Ishikawa (cell line): ENCODE data around the gene ATXN1.

Experiments
- CEBPB ChIP-seq: IDR thresholded peaks from 2 replicates; pipeline ENCODE4 v1.6.1; 2012
- CREB1 ChIP-seq: IDR thresholded peaks from 2 replicates; pipeline ENCODE4 v1.6.1; 2012; ENCODE audit warnings: low read depth
- EGR1 ChIP-seq: IDR thresholded peaks from 2 replicates; pipeline ENCODE4 v1.6.1; 2012
- EP300 ChIP-seq: IDR thresholded peaks from 2 replicates; pipeline ENCODE4 v1.6.1; 2012; ENCODE audit warnings: borderline replicate concordance
- FOXM1 ChIP-seq: IDR thresholded peaks from 2 replicates; pipeline ENCODE4 v1.6.1; 2012; ENCODE audit warnings: low read depth, borderline replicate concordance
- NFIC ChIP-seq: IDR thresholded peaks from 2 replicates; pipeline ENCODE4 v1.6.1; 2012
- RAD21 ChIP-seq: IDR thresholded peaks from 2 replicates; pipeline ENCODE4 v1.6.1; 2012; ENCODE audit warnings: low read depth
- TAF1 ChIP-seq: IDR thresholded peaks from 2 replicates; pipeline ENCODE4 v1.6.1; 2012; ENCODE audit warnings: low read depth, mild to moderate bottlenecking
- TCF12 ChIP-seq: IDR thresholded peaks from 2 replicates; pipeline ENCODE4 v1.6.1; 2012; ENCODE audit warnings: low read depth
- TEAD4 ChIP-seq: IDR thresholded peaks from 2 replicates; pipeline ENCODE4 v1.6.1; 2012
- YY1 ChIP-seq: IDR thresholded peaks from 2 replicates; pipeline ENCODE4 v1.6.1; 2012; ENCODE audit warnings: low read depth
- ZBTB7A ChIP-seq: IDR thresholded peaks from 2 replicates; pipeline ENCODE4 v1.6.1; 2012; ENCODE audit warnings: low read depth
- TF ChIP-seq, protein P1 (sequence below): IDR thresholded peaks from 2 replicates; pipeline ENCODE4 v1.6.1; 2012
- TF ChIP-seq, protein P2 (sequence below): IDR thresholded peaks from 2 replicates; pipeline ENCODE4 v1.6.1; 2012
- TF ChIP-seq, protein P3 (sequence below): IDR thresholded peaks from 2 replicates; pipeline ENCODE4 v1.6.1; 2012; ENCODE audit warnings: low read depth, mild to moderate bottlenecking

ATXN1 gene

DNA sequence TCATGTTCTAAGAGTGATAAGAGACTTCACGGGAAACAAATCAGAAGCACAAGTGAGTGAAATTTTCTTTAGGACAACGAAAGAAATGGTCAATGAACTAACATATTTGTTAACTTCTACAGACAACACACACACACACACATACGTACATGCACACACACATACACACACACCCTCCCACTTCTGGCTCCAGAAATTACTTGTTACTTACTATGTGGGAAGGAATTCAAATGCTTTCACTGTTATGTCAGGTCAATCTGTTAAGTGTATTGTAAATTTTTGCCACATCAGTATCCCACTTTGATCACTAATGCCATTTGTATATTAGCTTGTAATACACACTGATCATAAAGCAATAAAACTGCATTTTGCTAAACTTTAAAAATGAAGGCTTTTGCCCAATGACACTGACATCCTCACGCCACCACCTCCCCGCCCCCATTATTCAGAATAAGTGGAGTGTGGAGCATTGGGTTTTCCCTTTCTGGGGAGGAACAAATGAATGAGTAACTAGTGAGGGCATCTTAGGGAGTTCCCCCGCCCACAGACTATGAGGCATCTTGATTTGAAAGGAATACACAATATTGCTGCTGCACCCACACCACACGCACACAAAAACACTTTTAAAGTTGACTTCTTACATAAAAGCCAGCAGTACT lies 76.2 kb downstream of the ATXN1 start:
- TF ChIP-seq, protein P1, sequence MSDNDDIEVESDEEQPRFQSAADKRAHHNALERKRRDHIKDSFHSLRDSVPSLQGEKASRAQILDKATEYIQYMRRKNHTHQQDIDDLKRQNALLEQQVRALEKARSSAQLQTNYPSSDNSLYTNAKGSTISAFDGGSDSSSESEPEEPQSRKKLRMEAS = no peak
- no peak for TF ChIP-seq CEBPB
- no peak for TF ChIP-seq ZBTB7A
- TF ChIP-seq EGR1 = no peak
- no peak for TF ChIP-seq CREB1
- no peak for TF ChIP-seq YY1
- no peak for TF ChIP-seq TCF12
- no peak for TF ChIP-seq RAD21
- no peak for TF ChIP-seq EP300
- no peak for TF ChIP-seq TEAD4
- TF ChIP-seq, protein P2, sequence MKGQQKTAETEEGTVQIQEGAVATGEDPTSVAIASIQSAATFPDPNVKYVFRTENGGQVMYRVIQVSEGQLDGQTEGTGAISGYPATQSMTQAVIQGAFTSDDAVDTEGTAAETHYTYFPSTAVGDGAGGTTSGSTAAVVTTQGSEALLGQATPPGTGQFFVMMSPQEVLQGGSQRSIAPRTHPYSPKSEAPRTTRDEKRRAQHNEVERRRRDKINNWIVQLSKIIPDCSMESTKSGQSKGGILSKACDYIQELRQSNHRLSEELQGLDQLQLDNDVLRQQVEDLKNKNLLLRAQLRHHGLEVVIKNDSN = no peak
- no peak for TF ChIP-seq FOXM1

DNA sequence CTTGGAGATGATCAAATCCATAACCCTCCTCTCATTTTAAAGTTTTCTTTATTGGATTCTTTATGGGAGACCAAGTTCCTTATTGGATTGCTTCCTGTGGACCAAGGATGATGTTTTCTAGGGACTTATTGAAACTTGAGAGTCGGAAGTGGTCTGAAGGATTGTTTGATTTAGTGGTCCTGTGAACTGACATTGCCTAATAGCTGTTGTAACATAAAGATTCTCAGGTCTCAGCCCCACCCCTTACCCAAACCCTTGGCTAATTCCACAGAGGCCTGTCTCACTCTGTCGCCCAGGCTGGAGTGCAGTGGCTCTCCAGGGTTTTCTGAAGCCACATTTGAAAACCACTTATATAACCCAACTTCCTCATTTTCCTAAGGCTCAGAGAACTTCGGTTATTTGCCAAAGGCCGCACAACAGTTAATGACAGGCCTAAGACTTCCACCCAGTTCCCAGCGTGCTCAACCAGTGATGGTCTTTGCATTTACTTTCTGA lies 77.0 kb downstream of the ATXN1 start:
- TF ChIP-seq, protein P2 = no peak
- TF ChIP-seq CREB1 (no peak), EGR1 (no peak), TAF1 (no peak), RAD21 (no peak), NFIC (no peak), YY1 (no peak), ZBTB7A (0 out of 2 replicates have a peak, but pooled peaks have one; percentile 40), CEBPB (peak; percentile 73), FOXM1 (no peak), TEAD4 (peak; percentile 26; the same call in 1 of the 2 replicates), TCF12 (no peak), EP300 (no peak)
- TF ChIP-seq, protein P3, sequence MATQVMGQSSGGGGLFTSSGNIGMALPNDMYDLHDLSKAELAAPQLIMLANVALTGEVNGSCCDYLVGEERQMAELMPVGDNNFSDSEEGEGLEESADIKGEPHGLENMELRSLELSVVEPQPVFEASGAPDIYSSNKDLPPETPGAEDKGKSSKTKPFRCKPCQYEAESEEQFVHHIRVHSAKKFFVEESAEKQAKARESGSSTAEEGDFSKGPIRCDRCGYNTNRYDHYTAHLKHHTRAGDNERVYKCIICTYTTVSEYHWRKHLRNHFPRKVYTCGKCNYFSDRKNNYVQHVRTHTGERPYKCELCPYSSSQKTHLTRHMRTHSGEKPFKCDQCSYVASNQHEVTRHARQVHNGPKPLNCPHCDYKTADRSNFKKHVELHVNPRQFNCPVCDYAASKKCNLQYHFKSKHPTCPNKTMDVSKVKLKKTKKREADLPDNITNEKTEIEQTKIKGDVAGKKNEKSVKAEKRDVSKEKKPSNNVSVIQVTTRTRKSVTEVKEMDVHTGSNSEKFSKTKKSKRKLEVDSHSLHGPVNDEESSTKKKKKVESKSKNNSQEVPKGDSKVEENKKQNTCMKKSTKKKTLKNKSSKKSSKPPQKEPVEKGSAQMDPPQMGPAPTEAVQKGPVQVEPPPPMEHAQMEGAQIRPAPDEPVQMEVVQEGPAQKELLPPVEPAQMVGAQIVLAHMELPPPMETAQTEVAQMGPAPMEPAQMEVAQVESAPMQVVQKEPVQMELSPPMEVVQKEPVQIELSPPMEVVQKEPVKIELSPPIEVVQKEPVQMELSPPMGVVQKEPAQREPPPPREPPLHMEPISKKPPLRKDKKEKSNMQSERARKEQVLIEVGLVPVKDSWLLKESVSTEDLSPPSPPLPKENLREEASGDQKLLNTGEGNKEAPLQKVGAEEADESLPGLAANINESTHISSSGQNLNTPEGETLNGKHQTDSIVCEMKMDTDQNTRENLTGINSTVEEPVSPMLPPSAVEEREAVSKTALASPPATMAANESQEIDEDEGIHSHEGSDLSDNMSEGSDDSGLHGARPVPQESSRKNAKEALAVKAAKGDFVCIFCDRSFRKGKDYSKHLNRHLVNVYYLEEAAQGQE = no peak
- TF ChIP-seq, protein P1 = no peak

DNA sequence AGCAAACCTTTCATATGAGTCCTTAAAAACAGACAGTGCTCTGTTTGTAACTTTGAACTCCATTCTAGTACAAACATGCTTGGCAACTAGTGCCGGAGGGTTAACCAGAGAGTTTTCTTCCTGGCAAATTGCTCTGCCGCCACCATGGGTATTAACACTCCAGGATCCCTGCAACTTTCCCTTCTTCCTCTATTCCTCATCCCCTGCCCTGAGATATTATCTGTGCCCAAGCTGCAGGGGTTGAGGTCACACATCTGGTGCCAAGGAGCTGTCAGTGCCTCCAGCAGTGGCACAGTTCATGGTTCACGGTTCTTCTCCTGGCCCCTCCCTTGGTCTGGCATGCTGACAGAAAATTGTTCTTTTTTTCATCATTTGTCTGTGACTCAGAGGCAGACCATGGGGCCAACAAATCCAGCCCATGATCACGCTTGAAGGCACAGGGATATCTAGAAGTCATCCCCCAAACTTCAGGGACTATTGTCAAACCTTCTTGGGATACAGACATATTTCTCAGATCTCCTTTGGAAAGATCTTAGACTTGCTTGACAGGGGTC lies 77.5 kb downstream of the ATXN1 start:
- TF ChIP-seq CEBPB = no peak
- no peak for TF ChIP-seq YY1
- TF ChIP-seq, protein P1 = 0 out of 2 replicates have a peak, but pooled peaks have one; percentile 34
- TF ChIP-seq CREB1 = no peak
- peak; percentile 91 for TF ChIP-seq NFIC
- no peak for TF ChIP-seq EGR1
- TF ChIP-seq TCF12 = peak; percentile 76
- TF ChIP-seq TEAD4 = peak; percentile 56; the same call in 1 of the 2 replicates
- TF ChIP-seq ZBTB7A = no peak
- TF ChIP-seq TAF1 = no peak
- TF ChIP-seq, protein P3 = no peak
- TF ChIP-seq FOXM1 = no peak
- TF ChIP-seq EP300 = peak; percentile 57
- TF ChIP-seq, protein P2 = 0 out of 2 replicates have a peak, but pooled peaks have one; percentile 29
- no peak for TF ChIP-seq RAD21

DNA sequence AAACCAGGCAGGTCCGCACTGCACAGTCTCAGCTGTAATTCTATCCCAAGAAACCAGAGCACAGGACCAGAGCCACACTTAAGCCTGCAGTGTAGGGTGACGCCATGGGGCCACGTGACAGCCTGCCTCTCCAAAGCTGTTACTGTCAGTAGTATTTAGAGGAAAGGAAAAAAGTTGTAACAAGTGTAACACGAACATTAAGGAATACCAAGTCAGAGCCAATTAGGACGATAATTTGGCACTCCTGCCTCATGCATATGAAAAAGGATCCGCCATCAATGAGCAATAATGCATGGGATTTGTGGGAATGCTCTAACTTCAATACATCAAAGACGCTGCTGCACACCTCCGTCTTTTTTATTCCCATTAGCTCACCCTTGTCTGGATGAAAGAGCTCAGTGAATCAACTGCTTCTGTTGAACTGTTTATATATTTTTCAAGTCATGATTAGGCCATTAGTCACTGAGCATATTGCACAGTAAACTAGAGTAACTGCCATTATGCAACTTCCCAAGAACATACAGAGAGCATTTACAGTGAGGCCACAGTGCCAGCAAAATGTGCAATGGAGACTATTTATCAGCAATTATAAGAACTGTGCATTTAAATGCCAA lies 79.9 kb downstream of the ATXN1 start:
- no peak for TF ChIP-seq YY1
- TF ChIP-seq EP300 = no peak
- peak; percentile 17; the same call in 1 of the 2 replicates for TF ChIP-seq CEBPB
- TF ChIP-seq, protein P2 = peak; percentile 75
- no peak for TF ChIP-seq RAD21
- no peak for TF ChIP-seq TEAD4
- TF ChIP-seq FOXM1 = no peak
- TF ChIP-seq NFIC = no peak
- TF ChIP-seq TCF12 = no peak
